Spleen (tissue), 11 donors: ENCODE data around the gene SATB1. TPM values are rescaled to one million over a fixed set of nuclear protein-coding genes. Genes with fewer than 3 reads are reported as not detected.

ENCODE experiments used
- DNase-seq: peaks from one replicate; pipeline ENCODE4 v3.0.0-alpha.2; 2020
- H3K27ac ChIP-seq, 8 donors: fragments of 200-600 bp; sonication (generic) in 7 of 8; 1 replicate in 4 of 8; 2 replicates in 4 of 8; pipeline versions ENCODE4 v1.5.0 to v1.8.0; 2016 to 2021; ENCODE audit warnings: inconsistent platforms in 4 of 8, mild to moderate bottlenecking in 4 of 8, moderate library complexity in 1 of 8
- H3K27me3 ChIP-seq, 7 donors: fragments of 200-600 bp; sonication (generic) in 6 of 7; replicated peaks in 1 of 7; 1 replicate in 4 of 7; 2 replicates in 3 of 7; pipeline versions ENCODE4 v1.5.0 to v1.8.0; 2016 to 2021; ENCODE audit warnings: inconsistent platforms in 3 of 7, mild to moderate bottlenecking in 1 of 7
- H3K36me3 ChIP-seq, 6 donors: fragments of 200-600 bp; sonication (generic) in 5 of 6; 1 replicate in 4 of 6; 2 replicates in 2 of 6; pipeline versions ENCODE4 v1.5.0 to v1.8.0; 2016 to 2021; ENCODE audit warnings: inconsistent platforms in 2 of 6
- H3K4me1 ChIP-seq, 6 donors: fragments of 200-600 bp; sonication (generic) in 5 of 6; 1 replicate in 3 of 6; 2 replicates in 3 of 6; pipeline versions ENCODE4 v1.5.0 to v1.8.0; 2016 to 2021; ENCODE audit warnings: inconsistent platforms in 3 of 6
- H3K4me3 ChIP-seq, 8 donors: fragments of 200-600 bp; sonication (generic) in 7 of 8; 1 replicate in 4 of 8; 2 replicates in 4 of 8; pipeline versions ENCODE4 v1.5.0 to v1.8.0; 2016 to 2021; ENCODE audit warnings: inconsistent platforms in 4 of 8, mild to moderate bottlenecking in 4 of 8, moderate library complexity in 2 of 8
- H3K9me3 ChIP-seq, 8 donors: fragments of 200-600 bp; sonication (generic) in 7 of 8; 1 replicate in 4 of 8; 2 replicates in 4 of 8; pipeline versions ENCODE4 v1.5.0 to v1.8.0; 2016 to 2021; ENCODE audit warnings: inconsistent platforms in 4 of 8
- POLR2A ChIP-seq, 3 donors: fragments of 450-650 bp; IDR thresholded peaks; one replicate each; pipeline ENCODE4 v1.5.1; 2017; ENCODE audit warnings: antibody characterized with exemption in 3 of 3, mild to moderate bottlenecking in 1 of 3
- POLR2AphosphoS5 ChIP-seq, 3 donors: sonication (generic); formaldehyde crosslinking; IDR thresholded peaks; one replicate each; pipeline ENCODE4 v1.5.1; 2017; ENCODE audit warnings: antibody characterized with exemption in 3 of 3
- intact Hi-C: fragments of 100-400 bp; cut with DNase I; formaldehyde crosslinking; loops from one replicate; pipeline ENCODE4 v1.15.0; 2023; ENCODE audit warnings: low total_unique reads
- polyA plus RNA-seq, 3 donors: library from polyadenylated mRNA; stranded (reverse); fragments of 200-250 nt; gene quantifications; one replicate each; pipeline ENCODE4 v1.2.1, GENCODE V29; 2013
- total RNA-seq, 7 donors: library from RNA; depleted of rRNA in 3 of 7; stranded (reverse); fragments of >200 nt in 3 of 7; fragmentation: NEBNext Ultra II Directional in 4 of 7; extraction: Animal tissue kit (Norgen Biotek cat#: 25700) in 4 of 7; gene quantifications; one replicate each; pipeline versions ENCODE4 v1.1.0 to v1.2.1, GENCODE V29; 2016 to 2021
- TF ChIP-seq, protein P1 (sequence below), 11 experiments: fragments of 200-600 bp in 7 of 11; fragments of 450-650 bp in 4 of 11; sonication (generic) in 4 of 11; IDR thresholded peaks in 8 of 11; conservative IDR thresholded peaks in 3 of 11; 1 replicate in 7 of 11; 2 replicates in 4 of 11; pipeline versions ENCODE4 v1.4.0 to v1.8.0; 2016 to 2021; ENCODE audit warnings: antibody characterized with exemption in 11 of 11, inconsistent platforms in 4 of 11, mild to moderate bottlenecking in 1 of 11
- donor health status: healthy with polysubstance abuse.
- donor health status: DM: no; HTN: no; CAD: no; lungs with moderate emphysema.
- donor health status: DM: no; HTN: no; CAD: no.
- donor health status: Bipolar disorder and iron deficiency.
- donor health status: healthy.
- donor health status: DM: no; HTN: no; CAD: no.
- donor health status: DM: yes; HTN: yes; CAD: no.

Gene SATB1
- total and polyA plus RNA-seq, 10 donors: 11.7 to 104 (median 59.1) TPM

DNA sequence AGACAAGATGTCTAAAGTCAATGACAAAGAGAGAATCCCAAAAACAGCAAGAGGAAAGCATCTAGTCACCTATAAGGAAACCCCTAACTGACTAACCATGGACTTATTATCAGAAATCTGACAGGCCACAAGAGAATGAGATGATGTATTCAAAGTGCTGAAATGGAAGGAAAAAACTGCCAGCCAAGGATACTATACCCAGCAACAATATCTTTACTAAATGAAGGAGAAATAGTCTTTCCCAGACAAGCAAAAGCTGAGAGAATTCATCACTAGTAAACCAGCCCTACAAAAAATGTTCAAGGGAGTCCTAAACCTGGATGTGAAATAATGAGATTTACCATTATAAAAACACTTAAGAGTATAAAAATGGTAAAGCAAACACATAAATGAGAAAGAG, 128.0 kb downstream of the SATB1 start:
- no peaks in the 10 kb centered on the region for H3K4me1 ChIP-seq
- no peak overlapping the region for H3K27ac ChIP-seq
- TF ChIP-seq, protein P1, sequence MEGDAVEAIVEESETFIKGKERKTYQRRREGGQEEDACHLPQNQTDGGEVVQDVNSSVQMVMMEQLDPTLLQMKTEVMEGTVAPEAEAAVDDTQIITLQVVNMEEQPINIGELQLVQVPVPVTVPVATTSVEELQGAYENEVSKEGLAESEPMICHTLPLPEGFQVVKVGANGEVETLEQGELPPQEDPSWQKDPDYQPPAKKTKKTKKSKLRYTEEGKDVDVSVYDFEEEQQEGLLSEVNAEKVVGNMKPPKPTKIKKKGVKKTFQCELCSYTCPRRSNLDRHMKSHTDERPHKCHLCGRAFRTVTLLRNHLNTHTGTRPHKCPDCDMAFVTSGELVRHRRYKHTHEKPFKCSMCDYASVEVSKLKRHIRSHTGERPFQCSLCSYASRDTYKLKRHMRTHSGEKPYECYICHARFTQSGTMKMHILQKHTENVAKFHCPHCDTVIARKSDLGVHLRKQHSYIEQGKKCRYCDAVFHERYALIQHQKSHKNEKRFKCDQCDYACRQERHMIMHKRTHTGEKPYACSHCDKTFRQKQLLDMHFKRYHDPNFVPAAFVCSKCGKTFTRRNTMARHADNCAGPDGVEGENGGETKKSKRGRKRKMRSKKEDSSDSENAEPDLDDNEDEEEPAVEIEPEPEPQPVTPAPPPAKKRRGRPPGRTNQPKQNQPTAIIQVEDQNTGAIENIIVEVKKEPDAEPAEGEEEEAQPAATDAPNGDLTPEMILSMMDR (IDR thresholded peaks at IDR 0.05 in 8 of 11, conservative IDR thresholded peaks at IDR 0.05 in 3 of 11): no peak
- no peak for TF ChIP-seq POLR2A (IDR thresholded peaks at IDR 0.05)
- TF ChIP-seq POLR2AphosphoS5 (IDR thresholded peaks at IDR 0.05): no peak
- intact Hi-C loops: no loop called here
- H3K27me3 ChIP-seq: no peaks in the 10 kb centered on the region
- H3K4me3 ChIP-seq: no peak overlapping the region
- peaks cover 9 to 32% (median 27%) of the 10 kb centered on the region in 8 donors for H3K9me3 ChIP-seq
- H3K36me3 ChIP-seq: no peaks in the 10 kb centered on the region
- DNase-seq: no peak
